ENCODE results near the gene MBD5.
A peak's percentile ranks its signal among the peaks of the same experiment; 100 is the strongest.

MBD5 gene

GRCh38 chr2:148023861-148024260, 3.0 kb downstream of the MBD5 start:
- no peak for DNase-seq (ENCODE audit: low spot score)

- no peak for DNase-seq (ENCODE audit: low spot score)
Observed at GRCh38 chr2:148026573-148026972, 5.7 kb downstream of the MBD5 start.

- DNase-seq (ENCODE audit: low spot score): no peak
Observed at GRCh38 chr2:148027822-148028221, 6.9 kb downstream of the MBD5 start.

- DNase-seq (ENCODE audit: low spot score): no peak
Observed at GRCh38 chr2:148028781-148029180, 7.9 kb downstream of the MBD5 start.

- DNase-seq (ENCODE audit: low spot score): no peak
Observed at GRCh38 chr2:148031152-148031551, 10.3 kb downstream of the MBD5 start.

GRCh38 chr2:148032215-148032614, 11.3 kb downstream of the MBD5 start:
- DNase-seq (ENCODE audit: low spot score): no peak

GRCh38 chr2:148039783-148040182, 18.9 kb downstream of the MBD5 start:
- DNase-seq (ENCODE audit: low spot score): no peak

- DNase-seq (ENCODE audit: low spot score): no peak
Observed at GRCh38 chr2:148042219-148042618, 21.3 kb downstream of the MBD5 start.

GRCh38 chr2:148044322-148044721, 23.4 kb downstream of the MBD5 start:
- DNase-seq (ENCODE audit: low spot score): no peak

GRCh38 chr2:148046802-148047201, 25.9 kb downstream of the MBD5 start:
- DNase-seq (ENCODE audit: low spot score): no peak

- DNase-seq (ENCODE audit: low spot score): no peak
Observed at GRCh38 chr2:148048475-148049221, 27.8 kb downstream of the MBD5 start.

GRCh38 chr2:148049284-148049683, 28.4 kb downstream of the MBD5 start:
- no peak for DNase-seq (ENCODE audit: low spot score)

- peak; percentile 8 for DNase-seq (ENCODE audit: low spot score)
Observed at GRCh38 chr2:148052687-148053086, 31.8 kb downstream of the MBD5 start.

GRCh38 chr2:148058641-148059040, 37.8 kb downstream of the MBD5 start:
- DNase-seq (ENCODE audit: low spot score): no peak

GRCh38 chr2:148063633-148064032, 42.7 kb downstream of the MBD5 start:
- no peak for DNase-seq (ENCODE audit: low spot score)

GRCh38 chr2:148065936-148066335, 45.0 kb downstream of the MBD5 start:
- no peak for DNase-seq (ENCODE audit: low spot score)

GRCh38 chr2:148067801-148068200, 46.9 kb downstream of the MBD5 start:
- no peak for DNase-seq (ENCODE audit: low spot score)

- no peak for DNase-seq (ENCODE audit: low spot score)
Observed at GRCh38 chr2:148071351-148071750, 50.5 kb downstream of the MBD5 start.

GRCh38 chr2:148096012-148096411, 75.1 kb downstream of the MBD5 start:
- DNase-seq (ENCODE audit: low spot score): no peak

- DNase-seq (ENCODE audit: low spot score): no peak
Observed at GRCh38 chr2:148102641-148103040, 81.8 kb downstream of the MBD5 start.

GRCh38 chr2:148103946-148104345, 83.1 kb downstream of the MBD5 start:
- DNase-seq (ENCODE audit: low spot score): no peak

GRCh38 chr2:148106331-148106730, 85.4 kb downstream of the MBD5 start:
- no peak for DNase-seq (ENCODE audit: low spot score)

- DNase-seq (ENCODE audit: low spot score): no peak
Observed at GRCh38 chr2:148108385-148108784, 87.5 kb downstream of the MBD5 start.

- no peak for DNase-seq (ENCODE audit: low spot score)
Observed at GRCh38 chr2:148110184-148110583, 89.3 kb downstream of the MBD5 start.

All from HuH-7 (cell line).